ENCODE results near the gene CIROP. TPM values are rescaled to one million over a fixed set of nuclear protein-coding genes. Genes with fewer than 3 reads are reported as not detected.

CIROP gene
- total RNA-seq, 1 donor from 2014 or later = not detected

DNA sequence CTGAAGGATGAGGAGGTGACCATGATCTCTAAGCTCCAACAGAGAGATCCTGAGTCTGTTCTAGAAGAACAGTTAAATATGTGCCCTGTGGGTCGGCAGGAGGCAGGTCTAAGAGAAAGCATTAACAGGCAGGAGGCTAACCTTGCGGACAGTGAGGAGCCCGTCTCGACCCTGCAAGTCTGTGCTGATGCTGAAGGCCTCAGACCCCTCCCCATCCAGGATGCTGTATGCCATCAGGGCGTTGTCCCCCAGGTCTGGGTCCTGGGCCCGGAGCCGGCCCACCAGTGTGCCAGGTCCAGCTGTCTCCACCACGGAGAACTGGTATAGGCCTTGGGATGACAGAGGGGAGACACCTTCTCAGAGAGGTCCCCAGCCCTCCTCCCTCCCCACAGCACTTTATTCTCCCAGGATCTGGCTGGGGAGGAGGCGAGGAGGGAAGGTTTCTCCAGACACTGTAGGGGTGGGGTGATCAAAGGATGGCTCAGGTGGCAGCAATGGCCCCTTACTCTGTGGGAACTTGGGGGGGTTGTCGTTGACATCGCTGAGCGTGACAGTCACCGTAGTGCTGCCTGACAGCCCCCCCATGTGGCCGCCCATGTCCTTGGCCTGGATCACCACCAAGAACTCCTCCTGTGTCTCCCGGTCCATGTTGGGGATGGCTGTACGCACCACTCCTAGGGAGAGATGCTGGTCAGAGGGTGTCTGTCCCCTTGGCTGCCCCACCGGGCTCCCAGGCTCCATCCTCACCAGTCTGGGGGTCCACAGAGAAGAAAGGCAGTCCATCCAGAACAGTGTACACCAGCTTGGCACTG lies 50.6 kb downstream of the CIROP start:
- DNase-seq (ENCODE audit: low spot score in 2 of 2) (no peak), FAIRE-seq (no peak)

DNA sequence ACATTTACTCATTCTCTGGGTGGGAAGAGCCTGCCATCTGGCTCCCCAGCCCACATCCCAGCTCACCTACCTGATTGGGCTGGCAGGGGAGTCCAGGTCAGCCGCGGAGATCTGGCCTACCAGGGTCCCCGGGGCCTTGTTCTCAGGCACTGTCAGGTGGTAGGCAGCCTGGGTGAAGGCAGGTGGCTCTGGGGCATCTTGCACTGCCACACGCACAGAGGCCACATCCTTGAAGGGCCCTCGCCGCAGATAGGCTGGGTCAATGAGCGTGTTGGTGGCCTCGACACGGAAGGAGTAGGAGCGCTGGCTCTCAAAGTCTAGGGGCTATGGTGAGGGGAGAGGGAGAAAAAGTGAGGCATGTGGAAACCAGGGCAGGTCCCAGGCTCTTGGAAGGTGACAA lies 51.4 kb downstream of the CIROP start:
- FAIRE-seq = no peak

DNA sequence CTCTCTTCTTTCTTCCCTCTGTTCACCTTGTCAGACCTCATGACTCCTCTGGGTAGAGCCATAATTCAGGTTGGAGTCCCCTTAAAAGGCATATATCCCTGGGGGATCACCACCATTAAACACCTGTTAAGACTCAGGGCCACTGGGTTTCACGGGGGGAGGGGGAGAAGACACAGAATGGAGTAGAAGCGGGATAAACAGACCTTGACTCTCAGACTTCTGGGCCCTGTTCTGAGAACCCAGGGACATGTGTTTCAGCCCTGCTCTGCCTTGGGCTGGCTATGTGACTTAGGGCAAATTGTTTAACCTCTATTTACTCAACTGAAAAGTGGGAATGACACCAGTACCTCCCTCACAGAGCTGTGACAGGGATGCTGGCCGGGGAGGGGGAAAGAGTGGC lies 52.1 kb downstream of the CIROP start:
- FAIRE-seq (no peak), DNase-seq (ENCODE audit: low spot score in 2 of 2) (no peak)

More for the DNA sequence above, 51.4 kb downstream of the CIROP start:
- DNase-seq (ENCODE audit: low spot score in 2 of 2) = no peak

DNA sequence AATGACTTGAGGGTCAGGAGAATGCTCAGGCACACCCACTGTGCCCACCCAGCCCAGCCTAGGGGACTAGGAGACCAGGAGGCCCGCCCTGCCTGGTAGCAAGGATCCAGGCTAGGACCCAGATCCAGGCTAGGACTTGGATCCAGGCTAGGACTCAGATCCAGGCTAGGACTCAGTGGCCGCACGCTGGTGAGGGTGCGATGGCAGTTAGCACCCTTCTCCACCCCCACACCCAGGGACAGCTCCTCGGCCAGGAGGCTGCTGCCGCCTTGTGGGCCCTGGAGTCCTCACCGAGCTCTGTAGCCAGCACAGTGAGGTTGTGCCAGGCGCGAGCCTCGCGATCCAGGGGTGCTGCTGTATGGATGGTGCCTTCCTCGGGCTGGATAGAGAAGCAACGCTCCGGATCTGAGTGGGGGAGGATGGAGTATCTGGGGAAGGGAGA lies 52.6 kb downstream of the CIROP start:
- peak in 1 of 2 donors; percentile 55 for DNase-seq (ENCODE audit: low spot score in 2 of 2)
- FAIRE-seq = no peak

DNA sequence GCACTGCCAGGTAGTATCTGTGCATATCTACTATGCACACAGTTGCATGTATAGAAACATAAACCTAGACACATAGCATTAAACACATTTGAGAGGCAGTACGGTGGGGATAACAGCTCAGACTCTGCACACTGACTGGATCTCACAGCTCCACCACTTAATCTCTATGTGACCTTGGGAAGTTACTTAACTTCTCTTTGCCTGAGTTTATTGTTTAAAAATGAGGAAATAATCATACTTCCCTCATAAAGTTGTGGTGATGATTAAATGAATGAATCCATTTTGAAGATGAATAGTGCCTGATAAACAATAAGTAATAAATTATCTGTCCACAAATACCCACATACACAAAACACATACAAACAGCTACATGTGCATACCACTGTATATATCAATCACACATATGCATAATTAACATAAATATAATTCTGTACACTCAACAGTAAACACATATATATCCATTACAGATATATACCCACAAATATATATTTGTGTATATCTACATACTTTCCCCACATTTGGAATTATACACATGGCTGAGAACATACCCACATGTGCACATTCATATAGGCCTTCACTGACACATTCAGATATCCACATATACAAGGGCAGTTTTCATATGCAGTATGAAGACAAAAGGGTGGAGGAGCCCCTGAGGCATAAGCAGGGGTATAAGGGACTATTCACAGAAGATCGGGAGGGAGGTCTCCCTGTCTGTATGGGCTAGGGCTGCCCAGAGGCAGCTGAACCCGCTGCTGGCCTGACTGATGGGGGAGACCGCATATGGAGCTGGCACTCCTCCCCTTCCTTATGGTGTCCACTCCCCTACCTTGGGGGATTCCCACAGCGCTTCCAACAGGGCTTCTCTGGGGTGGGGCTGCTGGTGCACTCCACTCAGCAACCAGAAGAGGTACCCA lies 53.4 kb downstream of the CIROP start:
- FAIRE-seq = no peak
- no peak for DNase-seq (ENCODE audit: low spot score in 2 of 2)

Other genes starting within 250 kb of the CIROP start
- gene LRP10, start 233.2 kb downstream of the CIROP start, total RNA-seq = 2.9 TPM
- 2.4 TPM for gene REM2, start 221.8 kb downstream of the CIROP start, total RNA-seq
- 73.4 TPM for gene RBM23, start 185.8 kb downstream of the CIROP start, total RNA-seq
- 61.1 TPM for gene PRMT5, start 175.6 kb downstream of the CIROP start, total RNA-seq
- gene HAUS4, start 147.9 kb downstream of the CIROP start, total RNA-seq = 23.2 TPM
- gene AJUBA, start 122.4 kb downstream of the CIROP start, total RNA-seq = 4.5 TPM
- 4.5 TPM for gene C14orf93, start 94.8 kb downstream of the CIROP start, total RNA-seq
- 194 TPM for gene PSMB5, start 70.1 kb downstream of the CIROP start, total RNA-seq
- under 0.01 TPM for gene PSMB11, start 62.8 kb downstream of the CIROP start, total RNA-seq
- gene CDH24, start 47.5 kb downstream of the CIROP start, total RNA-seq = 9.4 TPM
- gene ACIN1, start 9.9 kb downstream of the CIROP start, total RNA-seq = 73.0 TPM
- 22.0 TPM for gene C14orf119, start 9.5 kb downstream of the CIROP start, total RNA-seq
- gene CEBPE, start 14.3 kb upstream of the CIROP start, total RNA-seq = not detected
- 4.1 TPM for gene SLC7A8, start 78.7 kb upstream of the CIROP start, total RNA-seq
- not detected for gene RNF212B, start 132.9 kb upstream of the CIROP start, total RNA-seq
- 2.0 TPM for gene HOMEZ, start 181.1 kb upstream of the CIROP start, total RNA-seq
- gene PPP1R3E, start 197.9 kb upstream of the CIROP start, total RNA-seq = 4.5 TPM
- 10.6 TPM for gene BCL2L2, start 201.8 kb upstream of the CIROP start, total RNA-seq
- gene PABPN1, start 216.5 kb upstream of the CIROP start, total RNA-seq = 70.1 TPM
- 154 TPM for gene SLC22A17, start 247.9 kb upstream of the CIROP start, total RNA-seq

Data from frontal cortex (tissue), 4 donors.